Neural cell (in vitro differentiated cells): ENCODE results near the gene CHN1.

Experiments used
- EP300 ChIP-seq: fragments of 450-650 bp; conservative IDR thresholded peaks from 2 replicates; pipeline ENCODE4 v1.6.1; 2014; ENCODE audit warnings: antibody characterized with exemption, mild to moderate bottlenecking, moderate library complexity; ENCODE audit not compliant: poor library complexity, severe bottlenecking
- EZH2 ChIP-seq: fragments of 200-600, 300-800 bp; shearing (Covaris generic), sonication (generic); IDR thresholded peaks from 2 replicates; pipeline ENCODE4 v1.6.1; 2014; ENCODE audit warnings: antibody characterized with exemption, low read length, borderline replicate concordance, mild to moderate bottlenecking; ENCODE audit not compliant: insufficient read depth, poor library complexity, severe bottlenecking
- MXI1 ChIP-seq: fragments of 450-650 bp; conservative IDR thresholded peaks from 2 replicates; pipeline ENCODE4 v1.6.1; 2014; ENCODE audit warnings: antibody characterized with exemption, mild to moderate bottlenecking; ENCODE audit not compliant: poor library complexity, severe bottlenecking
- SMC3 ChIP-seq: fragments of 450-650 bp; conservative IDR thresholded peaks from 2 replicates; pipeline ENCODE4 v1.6.1; 2014; ENCODE audit warnings: antibody characterized with exemption, mild to moderate bottlenecking, moderate library complexity; ENCODE audit not compliant: poor library complexity
- TF ChIP-seq, protein P1 (sequence below): fragments of 450-650 bp; IDR thresholded peaks from 2 replicates; pipeline ENCODE4 v1.5.1; 2014; ENCODE audit warnings: antibody characterized with exemption, mild to moderate bottlenecking, moderate library complexity; ENCODE audit not compliant: poor library complexity, severe bottlenecking

GRCh38 chr2:174796319-174796771 is 208.8 kb downstream of the CHN1 start:
- no peak for TF ChIP-seq SMC3
- no peak for TF ChIP-seq MXI1
- TF ChIP-seq, protein P1, sequence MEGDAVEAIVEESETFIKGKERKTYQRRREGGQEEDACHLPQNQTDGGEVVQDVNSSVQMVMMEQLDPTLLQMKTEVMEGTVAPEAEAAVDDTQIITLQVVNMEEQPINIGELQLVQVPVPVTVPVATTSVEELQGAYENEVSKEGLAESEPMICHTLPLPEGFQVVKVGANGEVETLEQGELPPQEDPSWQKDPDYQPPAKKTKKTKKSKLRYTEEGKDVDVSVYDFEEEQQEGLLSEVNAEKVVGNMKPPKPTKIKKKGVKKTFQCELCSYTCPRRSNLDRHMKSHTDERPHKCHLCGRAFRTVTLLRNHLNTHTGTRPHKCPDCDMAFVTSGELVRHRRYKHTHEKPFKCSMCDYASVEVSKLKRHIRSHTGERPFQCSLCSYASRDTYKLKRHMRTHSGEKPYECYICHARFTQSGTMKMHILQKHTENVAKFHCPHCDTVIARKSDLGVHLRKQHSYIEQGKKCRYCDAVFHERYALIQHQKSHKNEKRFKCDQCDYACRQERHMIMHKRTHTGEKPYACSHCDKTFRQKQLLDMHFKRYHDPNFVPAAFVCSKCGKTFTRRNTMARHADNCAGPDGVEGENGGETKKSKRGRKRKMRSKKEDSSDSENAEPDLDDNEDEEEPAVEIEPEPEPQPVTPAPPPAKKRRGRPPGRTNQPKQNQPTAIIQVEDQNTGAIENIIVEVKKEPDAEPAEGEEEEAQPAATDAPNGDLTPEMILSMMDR = no peak
- no peak for TF ChIP-seq EZH2
- no peak for TF ChIP-seq EP300
